Vagina (tissue), 2 donors: ENCODE results near the gene SCYL3.

ENCODE experiments used
- POLR2AphosphoS5 ChIP-seq, 2 donors: sonication (generic); formaldehyde crosslinking; IDR thresholded peaks; one replicate each; pipeline ENCODE4 v1.9.0; 2017; ENCODE audit warnings: antibody characterized with exemption in 2 of 2, mild to moderate bottlenecking in 2 of 2, low read depth in 1 of 2; ENCODE audit not compliant: insufficient read depth in 1 of 2
- TF ChIP-seq, protein P1 (sequence below), 3 experiments: fragments of 450-650 bp in 2 of 3; fragments of 200-600 bp in 1 of 3; sonication (generic) in 1 of 3; IDR thresholded peaks; one replicate each; pipeline ENCODE4 v1.5.1; 2017 to 2019; ENCODE audit warnings: antibody characterized with exemption in 3 of 3, mild to moderate bottlenecking in 2 of 3, moderate library complexity in 2 of 3

DNA sequence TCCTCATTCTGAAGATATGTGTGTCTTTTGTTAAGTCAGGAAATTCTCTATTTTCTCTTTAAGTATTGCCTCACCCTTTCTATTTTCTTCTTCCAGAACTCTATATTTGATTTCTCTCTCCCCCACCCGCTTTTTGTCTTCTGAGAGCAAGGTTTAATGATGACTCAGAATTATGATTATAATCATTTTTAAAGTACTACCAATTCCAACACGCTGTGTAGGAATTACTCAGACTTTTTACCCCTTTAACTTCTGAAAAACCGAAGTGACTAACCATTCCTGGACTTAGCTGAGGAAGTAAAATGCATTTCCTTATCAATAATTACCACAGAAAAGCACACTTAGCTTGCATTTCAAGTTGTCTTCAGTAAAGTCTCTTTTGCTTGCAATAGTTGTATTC, 20.8 kb upstream of the SCYL3 start:
- TF ChIP-seq, protein P1, sequence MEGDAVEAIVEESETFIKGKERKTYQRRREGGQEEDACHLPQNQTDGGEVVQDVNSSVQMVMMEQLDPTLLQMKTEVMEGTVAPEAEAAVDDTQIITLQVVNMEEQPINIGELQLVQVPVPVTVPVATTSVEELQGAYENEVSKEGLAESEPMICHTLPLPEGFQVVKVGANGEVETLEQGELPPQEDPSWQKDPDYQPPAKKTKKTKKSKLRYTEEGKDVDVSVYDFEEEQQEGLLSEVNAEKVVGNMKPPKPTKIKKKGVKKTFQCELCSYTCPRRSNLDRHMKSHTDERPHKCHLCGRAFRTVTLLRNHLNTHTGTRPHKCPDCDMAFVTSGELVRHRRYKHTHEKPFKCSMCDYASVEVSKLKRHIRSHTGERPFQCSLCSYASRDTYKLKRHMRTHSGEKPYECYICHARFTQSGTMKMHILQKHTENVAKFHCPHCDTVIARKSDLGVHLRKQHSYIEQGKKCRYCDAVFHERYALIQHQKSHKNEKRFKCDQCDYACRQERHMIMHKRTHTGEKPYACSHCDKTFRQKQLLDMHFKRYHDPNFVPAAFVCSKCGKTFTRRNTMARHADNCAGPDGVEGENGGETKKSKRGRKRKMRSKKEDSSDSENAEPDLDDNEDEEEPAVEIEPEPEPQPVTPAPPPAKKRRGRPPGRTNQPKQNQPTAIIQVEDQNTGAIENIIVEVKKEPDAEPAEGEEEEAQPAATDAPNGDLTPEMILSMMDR (IDR thresholded peaks at IDR 0.05) = no peak
- no peak for TF ChIP-seq POLR2AphosphoS5 (IDR thresholded peaks at IDR 0.05; ENCODE audit: insufficient read depth in 1 of 2, low read depth in 1 of 2)
